ENCODE results near the gene CNTF. TPM values are rescaled to one million over a fixed set of nuclear protein-coding genes. Genes with fewer than 3 reads are reported as not detected.

CNTF gene
- total RNA-seq, 1 experiment from 2014 or later: 5.5 TPM

DNA sequence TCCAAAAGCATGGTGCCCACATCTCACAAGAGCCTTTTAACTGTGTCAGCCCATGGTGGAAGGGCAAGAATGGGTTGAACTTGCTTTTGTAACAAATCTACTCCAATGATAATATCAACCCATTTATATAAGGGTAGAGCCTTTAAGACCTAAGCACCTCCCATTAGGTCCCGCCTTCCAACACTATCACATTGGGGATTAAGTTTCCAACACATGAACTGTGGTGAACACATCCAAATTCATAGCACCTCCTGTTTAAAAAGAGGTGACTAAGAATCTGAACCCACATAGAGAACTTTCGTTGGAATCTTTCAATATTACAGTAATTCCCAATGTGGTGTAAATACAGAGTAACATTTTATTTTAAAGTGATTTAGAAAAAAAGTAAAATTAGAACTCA lies 9.2 kb upstream of the CNTF start:
- intact Hi-C loops (cut with micrococcal nuclease; ENCODE audit: unreplicated experiment): no loop called here
- Histone ChIP-seq H3K27ac (ENCODE audit: low read depth, low read length, poor library complexity, severe bottlenecking) (no peak overlapping the region), H3K36me3 (ENCODE audit: insufficient read depth, low read length, poor library complexity, severe bottlenecking) (peaks cover 86% of the 10 kb centered on the region), H3K27me3 (replicated peaks; ENCODE audit: insufficient read depth, low read depth, low read length, poor library complexity) (no peaks in the 10 kb centered on the region), H3K9me3 (ENCODE audit: low read depth, low read length, poor library complexity, severe bottlenecking) (no peaks in the 10 kb centered on the region), H3K4me3 (ENCODE audit: low read depth, low read length, poor library complexity, severe bottlenecking) (no peak overlapping the region), H3K4me1 (ENCODE audit: insufficient read depth, low read length, poor library complexity, severe bottlenecking) (peaks cover 10% of the 10 kb centered on the region)
- CTCF ChIA-PET: no interaction called here
- no peak for DNase-seq (ENCODE audit: low spot score)
- no peak for TF ChIP-seq EZH2 (IDR thresholded peaks at IDR 0.05; ENCODE audit: borderline replicate concordance, low read depth, low read length, poor library complexity, severe bottlenecking)
- TF ChIP-seq, protein P1, sequence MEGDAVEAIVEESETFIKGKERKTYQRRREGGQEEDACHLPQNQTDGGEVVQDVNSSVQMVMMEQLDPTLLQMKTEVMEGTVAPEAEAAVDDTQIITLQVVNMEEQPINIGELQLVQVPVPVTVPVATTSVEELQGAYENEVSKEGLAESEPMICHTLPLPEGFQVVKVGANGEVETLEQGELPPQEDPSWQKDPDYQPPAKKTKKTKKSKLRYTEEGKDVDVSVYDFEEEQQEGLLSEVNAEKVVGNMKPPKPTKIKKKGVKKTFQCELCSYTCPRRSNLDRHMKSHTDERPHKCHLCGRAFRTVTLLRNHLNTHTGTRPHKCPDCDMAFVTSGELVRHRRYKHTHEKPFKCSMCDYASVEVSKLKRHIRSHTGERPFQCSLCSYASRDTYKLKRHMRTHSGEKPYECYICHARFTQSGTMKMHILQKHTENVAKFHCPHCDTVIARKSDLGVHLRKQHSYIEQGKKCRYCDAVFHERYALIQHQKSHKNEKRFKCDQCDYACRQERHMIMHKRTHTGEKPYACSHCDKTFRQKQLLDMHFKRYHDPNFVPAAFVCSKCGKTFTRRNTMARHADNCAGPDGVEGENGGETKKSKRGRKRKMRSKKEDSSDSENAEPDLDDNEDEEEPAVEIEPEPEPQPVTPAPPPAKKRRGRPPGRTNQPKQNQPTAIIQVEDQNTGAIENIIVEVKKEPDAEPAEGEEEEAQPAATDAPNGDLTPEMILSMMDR (conservative IDR thresholded peaks at IDR 0.05; ENCODE audit: low read depth, low read length): no peak
- no TSS peak for BruUV-seq (replicated peaks)
- POLR2A ChIA-PET (ENCODE audit: low non-redundant PET): no interaction called here

DNA sequence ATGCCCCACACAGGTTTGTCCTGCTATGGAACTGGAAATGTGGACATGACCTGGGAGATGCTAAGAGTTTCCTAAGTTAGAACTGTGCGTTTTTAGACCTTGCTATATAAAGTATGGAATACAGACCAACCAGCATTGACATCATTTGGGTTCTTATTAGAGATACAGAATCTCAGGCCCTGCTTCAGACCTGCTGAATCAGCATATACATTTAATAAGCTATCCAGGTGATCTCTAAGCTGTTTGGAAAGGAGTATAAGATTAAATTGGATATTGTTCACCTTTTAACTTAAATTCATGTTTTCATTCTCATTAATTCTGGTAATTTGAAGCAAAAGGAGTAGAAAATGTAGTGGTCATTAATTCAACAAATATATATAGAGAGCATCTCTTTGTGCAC lies 6.9 kb upstream of the CNTF start:
- ChIA-PET CTCF (no interaction called here), POLR2A (ENCODE audit: low non-redundant PET) (no interaction called here)
- no peak overlapping the region for H3K4me3 ChIP-seq (ENCODE audit: low read depth, low read length, poor library complexity, severe bottlenecking)
- TF ChIP-seq, protein P1 (conservative IDR thresholded peaks at IDR 0.05; ENCODE audit: low read depth, low read length): no peak
- TF ChIP-seq EZH2 (IDR thresholded peaks at IDR 0.05; ENCODE audit: borderline replicate concordance, low read depth, low read length, poor library complexity, severe bottlenecking): no peak
- peaks cover 17% of the 10 kb centered on the region for H3K4me1 ChIP-seq (ENCODE audit: insufficient read depth, low read length, poor library complexity, severe bottlenecking)
- H3K9me3 ChIP-seq (ENCODE audit: low read depth, low read length, poor library complexity, severe bottlenecking): no peaks in the 10 kb centered on the region
- peaks cover 99% of the 10 kb centered on the region for H3K36me3 ChIP-seq (ENCODE audit: insufficient read depth, low read length, poor library complexity, severe bottlenecking)
- H3K27me3 ChIP-seq (replicated peaks; ENCODE audit: insufficient read depth, low read depth, low read length, poor library complexity): no peaks in the 10 kb centered on the region
- no peak for DNase-seq (ENCODE audit: low spot score)
- H3K27ac ChIP-seq (ENCODE audit: low read depth, low read length, poor library complexity, severe bottlenecking): no peak overlapping the region
- no TSS peak for BruUV-seq (replicated peaks)
- intact Hi-C loops (cut with micrococcal nuclease; ENCODE audit: unreplicated experiment): loop anchor here (5.0 kb wide), 1 partner anchor 33 kb away; no protein-coding TSS in a partner anchor

DNA sequence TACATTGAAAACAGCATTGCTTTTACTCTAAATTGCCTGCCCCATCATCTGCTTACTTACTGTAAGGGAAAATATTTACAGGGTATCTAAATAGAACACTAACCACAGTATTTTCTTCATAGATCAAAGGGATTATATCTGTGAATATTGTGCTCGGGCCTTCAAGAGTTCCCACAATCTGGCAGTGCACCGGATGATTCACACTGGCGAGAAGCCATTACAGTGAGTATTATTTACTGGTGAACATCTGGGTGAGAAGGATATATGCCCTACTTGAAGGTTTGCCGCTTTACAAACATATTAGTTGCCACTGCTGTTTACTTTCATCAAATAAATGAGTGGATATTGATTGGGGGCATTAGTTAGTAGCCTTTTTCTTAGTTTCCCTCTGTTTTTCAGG lies 5.9 kb upstream of the CNTF start:
- H3K27ac ChIP-seq (ENCODE audit: low read depth, low read length, poor library complexity, severe bottlenecking): no peak overlapping the region
- H3K27me3 ChIP-seq (replicated peaks; ENCODE audit: insufficient read depth, low read depth, low read length, poor library complexity): no peaks in the 10 kb centered on the region
- CTCF ChIA-PET: no interaction called here
- no peak overlapping the region for H3K4me3 ChIP-seq (ENCODE audit: low read depth, low read length, poor library complexity, severe bottlenecking)
- peak; percentile 50 for DNase-seq (ENCODE audit: low spot score)
- intact Hi-C loops (cut with micrococcal nuclease; ENCODE audit: unreplicated experiment): loop anchor here (5.0 kb wide), 1 partner anchor 34 kb away; no protein-coding TSS in a partner anchor
- POLR2A ChIA-PET (ENCODE audit: low non-redundant PET): no interaction called here
- peaks cover 98% of the 10 kb centered on the region for H3K36me3 ChIP-seq (ENCODE audit: insufficient read depth, low read length, poor library complexity, severe bottlenecking)
- TF ChIP-seq EZH2 (IDR thresholded peaks at IDR 0.05; ENCODE audit: borderline replicate concordance, low read depth, low read length, poor library complexity, severe bottlenecking): no peak
- TF ChIP-seq, protein P1 (conservative IDR thresholded peaks at IDR 0.05; ENCODE audit: low read depth, low read length): no peak
- H3K9me3 ChIP-seq (ENCODE audit: low read depth, low read length, poor library complexity, severe bottlenecking): no peaks in the 10 kb centered on the region
- H3K4me1 ChIP-seq (ENCODE audit: insufficient read depth, low read length, poor library complexity, severe bottlenecking): peaks cover 17% of the 10 kb centered on the region
- no TSS peak for BruUV-seq (replicated peaks)

Measured in A673 (cell line).